PC-9 (cell line): ENCODE measurements around the gene C12orf60.

Experiments used
- CTCF ChIP-seq: fragments of 200-600 bp; sonication (generic); conservative IDR thresholded peaks from 2 replicates; pipeline ENCODE4 v1.6.1; 2017; ENCODE audit warnings: mixed run types, antibody characterized with exemption, mild to moderate bottlenecking, moderate library complexity
- EZH2 ChIP-seq: fragments of 200-600 bp; sonication (generic); IDR thresholded peaks from 2 replicates; pipeline ENCODE4 v1.8.0; 2017; ENCODE audit warnings: antibody characterized with exemption, low read depth

- TF ChIP-seq CTCF (no peak), EZH2 (no peak)
Observed at GRCh38 chr12:14860490-14860889, 57.0 kb downstream of the C12orf60 start.
